ENCODE data around the gene SPSB2.

Gene SPSB2

GRCh38 chr12:6850796-6851152, 22.3 kb downstream of the SPSB2 start:
- no peak for DNase-seq

DNA sequence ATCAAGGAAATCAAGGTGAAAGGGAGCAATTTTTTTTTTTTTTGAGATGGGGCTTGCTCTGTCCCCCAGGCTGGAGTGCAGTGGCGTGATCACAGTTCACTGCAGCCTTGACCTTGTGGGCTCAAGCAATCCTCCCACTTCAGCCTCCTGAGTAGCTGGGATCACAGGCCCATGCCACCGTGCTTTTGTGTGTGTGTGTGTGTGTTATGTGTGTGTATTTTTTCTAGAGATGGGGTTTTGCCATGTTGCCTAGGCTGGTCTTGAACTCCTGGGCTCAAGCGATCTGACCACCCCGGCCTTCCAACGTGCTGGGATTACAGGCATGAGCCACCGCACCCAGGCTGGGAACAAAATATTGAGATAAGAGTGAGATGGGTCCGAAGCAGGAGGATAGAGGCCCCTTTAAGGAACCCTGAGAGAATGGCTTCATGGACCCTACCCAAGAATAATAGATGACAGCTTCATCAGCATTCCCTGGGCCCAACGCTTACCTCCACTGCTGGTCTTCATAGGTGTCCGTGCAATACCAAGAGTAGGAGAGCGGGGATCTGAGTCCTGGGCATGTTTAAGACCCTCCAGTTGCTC, 23.0 kb downstream of the SPSB2 start:
- DNase-seq: no peak

DNA sequence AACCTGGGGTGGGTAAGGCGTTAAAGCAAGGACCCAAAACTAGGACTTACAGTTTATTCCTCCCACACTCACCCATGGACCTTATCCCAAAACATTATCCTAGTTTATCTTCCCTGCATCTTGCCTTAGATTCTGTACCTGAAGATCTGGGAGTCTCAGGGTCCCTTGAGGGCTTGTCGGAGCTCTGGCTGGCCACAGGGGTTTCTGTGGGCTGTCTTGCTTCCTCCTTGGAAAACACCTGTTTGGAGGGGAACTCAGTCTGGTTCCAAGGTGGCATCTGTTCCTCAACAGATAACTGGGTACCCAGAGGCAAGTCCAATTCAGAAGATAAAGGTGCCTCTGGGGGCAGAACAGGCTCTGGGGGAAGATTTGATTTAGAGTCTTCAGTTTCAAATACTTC, 23.7 kb downstream of the SPSB2 start:
- DNase-seq: no peak

DNA sequence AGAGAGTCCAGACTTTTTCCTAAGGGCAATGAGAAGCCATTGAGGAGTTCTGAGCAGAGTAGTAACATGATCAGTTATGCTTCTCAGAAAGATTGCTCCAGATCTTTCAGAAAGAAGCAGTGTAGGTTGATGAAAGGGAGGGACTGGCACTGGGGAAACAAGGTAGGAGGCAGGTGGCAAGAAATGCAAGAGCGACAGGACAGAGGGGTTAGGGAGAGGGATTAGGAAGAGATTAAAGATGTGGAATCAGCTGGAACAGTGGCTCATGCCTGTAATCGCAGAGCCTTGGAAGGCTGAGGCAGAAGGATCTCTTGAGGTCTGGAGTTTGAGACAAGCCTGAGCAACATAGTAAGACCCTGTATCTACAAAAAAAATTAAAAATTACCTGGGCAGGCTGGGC, 25.4 kb downstream of the SPSB2 start:
- no peak for DNase-seq

DNA sequence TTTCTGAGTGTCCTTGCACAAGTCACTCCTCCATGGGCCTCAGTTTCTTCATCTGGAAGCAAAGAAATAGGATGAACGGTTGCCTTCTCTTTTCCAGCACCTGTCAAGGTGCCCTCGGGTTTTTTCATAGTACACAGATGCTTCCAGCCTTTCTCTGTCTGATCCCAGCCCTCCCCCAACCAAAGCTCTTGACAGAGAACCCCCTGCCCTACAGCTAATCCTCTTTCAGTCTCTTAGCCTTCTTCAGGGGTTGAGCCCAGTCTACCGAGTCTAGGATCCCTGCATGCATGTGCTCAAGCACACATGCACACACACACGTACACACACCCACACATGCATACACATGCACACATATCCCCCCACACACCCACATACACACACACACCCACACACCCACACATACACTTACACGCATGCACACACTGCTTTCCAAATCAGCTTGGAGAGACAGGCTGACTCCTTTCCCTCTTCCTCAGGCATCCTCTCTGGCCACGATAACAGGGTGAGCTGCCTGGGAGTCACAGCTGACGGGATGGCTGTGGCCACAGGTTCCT, 26.7 kb downstream of the SPSB2 start:
- no peak for DNase-seq

GRCh38 chr12:6845395-6845794, 27.7 kb downstream of the SPSB2 start:
- DNase-seq: no peak

DNA sequence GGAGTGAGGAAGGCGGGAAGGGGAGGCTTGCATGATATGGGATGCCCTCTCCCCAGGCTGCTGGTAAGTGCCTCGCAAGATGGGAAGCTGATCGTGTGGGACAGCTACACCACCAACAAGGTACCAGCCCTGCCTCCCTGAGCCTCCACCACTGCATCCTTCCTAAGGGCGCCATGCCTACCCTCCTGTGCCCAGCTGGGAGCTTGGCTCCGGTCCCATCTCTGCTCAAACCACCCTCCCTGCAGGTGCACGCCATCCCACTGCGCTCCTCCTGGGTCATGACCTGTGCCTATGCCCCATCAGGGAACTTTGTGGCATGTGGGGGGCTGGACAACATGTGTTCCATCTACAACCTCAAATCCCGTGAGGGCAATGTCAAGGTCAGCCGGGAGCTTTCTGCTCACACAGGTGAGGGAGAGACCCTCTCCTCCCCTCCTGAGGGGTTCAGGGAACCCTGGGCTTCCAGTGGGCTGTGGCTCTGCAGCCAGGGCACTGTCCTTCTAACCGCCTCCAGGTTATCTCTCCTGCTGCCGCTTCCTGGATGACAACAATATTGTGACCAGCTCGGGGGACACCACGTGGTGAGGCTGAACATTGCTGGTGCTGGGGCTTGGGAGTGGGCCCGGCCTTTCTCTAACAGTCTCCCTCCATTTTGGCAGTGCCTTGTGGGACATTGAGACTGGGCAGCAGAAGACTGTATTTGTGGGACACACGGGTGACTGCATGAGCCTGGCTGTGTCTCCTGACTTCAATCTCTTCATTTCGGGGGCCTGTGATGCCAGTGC, 29.8 kb downstream of the SPSB2 start:
- no peak for DNase-seq

DNA sequence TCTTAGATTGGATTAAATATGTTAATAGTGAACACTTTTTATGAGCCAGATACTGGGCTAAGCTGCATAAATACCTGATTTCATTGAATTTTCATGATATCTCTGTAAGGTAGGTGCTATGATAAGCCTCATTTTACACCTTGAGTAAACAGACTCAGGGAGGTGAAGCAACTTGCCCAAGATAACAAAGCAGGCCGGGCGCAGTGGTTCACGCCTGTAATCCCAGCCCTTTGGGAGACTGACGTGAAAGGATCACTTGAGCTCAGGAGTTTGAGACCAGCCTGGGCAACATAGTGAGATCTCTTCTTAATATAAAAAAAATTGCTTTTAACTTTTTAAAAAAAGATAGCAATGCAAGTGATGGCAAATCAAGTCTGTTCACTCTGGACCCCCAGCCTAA, 31.0 kb downstream of the SPSB2 start:
- no peak for DNase-seq

GRCh38 chr12:6840761-6841515, 32.2 kb downstream of the SPSB2 start, which contains the start of gene GNB3:
TSS of gene GNB3 (plus strand) at chr12:6840925. CDS start at chr12:6841288, 363 bp downstream.
- no peak for DNase-seq

- DNase-seq: no peak
These were observed 32.8 kb downstream of the SPSB2 start for GRCh38 chr12:6840330-6840729.

DNA sequence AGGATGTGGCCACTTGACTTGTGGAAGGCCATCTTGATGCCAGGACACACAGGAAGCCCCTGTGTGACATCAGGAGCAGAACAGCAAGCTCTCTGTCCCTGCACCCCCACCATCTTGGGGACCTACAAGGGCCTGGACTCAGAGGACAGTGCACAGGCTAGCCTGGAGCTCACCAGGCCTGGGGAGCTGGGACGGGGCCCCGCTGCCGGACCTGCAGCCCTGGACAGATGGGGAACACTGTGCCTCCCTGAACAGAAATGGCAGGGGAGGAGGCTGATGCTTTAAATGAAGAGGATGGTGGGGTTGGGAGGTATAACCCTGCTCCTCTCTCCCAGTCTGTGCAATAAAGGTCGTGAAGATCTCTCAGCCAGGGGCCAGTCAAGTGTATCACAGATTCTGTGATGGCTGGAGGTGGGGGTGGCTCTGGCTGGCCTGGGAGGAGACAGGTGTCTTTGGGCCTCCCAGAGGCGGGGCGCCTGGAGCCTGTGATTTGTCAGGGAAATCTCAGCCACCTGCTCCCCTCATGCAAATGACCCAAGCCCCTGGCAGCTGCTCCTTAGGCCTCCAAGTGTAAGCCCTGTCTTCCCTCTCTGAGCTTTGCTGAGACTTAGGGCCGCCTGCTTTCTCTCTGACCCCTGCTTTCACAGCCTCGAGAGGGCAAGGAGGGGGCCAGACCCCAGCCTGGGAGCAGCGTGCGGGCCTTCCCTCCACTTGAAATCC, 33.5 kb downstream of the SPSB2 start:
- DNase-seq: no peak

- DNase-seq: no peak
These were observed 34.2 kb downstream of the SPSB2 start for GRCh38 chr12:6838854-6839253.

DNA sequence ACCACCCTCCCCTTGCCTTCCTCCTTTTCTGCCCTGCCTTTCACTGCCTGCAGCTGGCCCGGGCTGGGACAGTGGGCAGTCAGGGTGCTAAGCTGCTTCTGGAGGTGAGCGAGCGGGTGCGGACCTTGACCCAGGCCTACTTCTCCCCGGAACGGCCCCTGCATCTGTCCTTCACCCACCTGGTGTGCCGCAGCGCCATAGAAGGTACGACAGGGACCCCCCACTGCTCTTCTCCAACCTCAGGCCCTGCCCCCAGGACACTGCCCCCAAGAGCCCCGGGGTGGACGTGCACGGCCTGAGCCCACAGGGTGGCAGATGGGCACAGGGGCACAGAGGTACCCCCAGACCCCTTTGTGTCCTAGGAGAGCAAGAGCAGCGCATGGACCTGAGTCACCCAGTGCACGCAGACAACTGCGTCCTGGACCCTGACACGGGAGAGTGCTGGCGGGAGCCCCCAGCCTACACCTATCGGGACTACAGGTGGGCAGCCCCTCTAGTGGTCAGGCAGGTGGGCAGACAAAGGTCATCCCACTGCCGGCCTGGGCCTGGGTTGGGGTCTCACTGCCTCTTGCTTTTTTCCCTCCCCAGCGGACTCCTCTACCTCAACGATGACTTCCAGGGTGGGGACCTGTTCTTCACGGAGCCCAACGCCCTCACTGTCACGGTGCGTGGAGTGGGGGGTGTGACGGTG, 35.6 kb downstream of the SPSB2 start:
- DNase-seq: no peak

GRCh38 chr12:6836851-6837250, 36.3 kb downstream of the SPSB2 start:
- DNase-seq: no peak

- no peak for DNase-seq
These were observed 38.2 kb downstream of the SPSB2 start for GRCh38 chr12:6834873-6835272.

DNA sequence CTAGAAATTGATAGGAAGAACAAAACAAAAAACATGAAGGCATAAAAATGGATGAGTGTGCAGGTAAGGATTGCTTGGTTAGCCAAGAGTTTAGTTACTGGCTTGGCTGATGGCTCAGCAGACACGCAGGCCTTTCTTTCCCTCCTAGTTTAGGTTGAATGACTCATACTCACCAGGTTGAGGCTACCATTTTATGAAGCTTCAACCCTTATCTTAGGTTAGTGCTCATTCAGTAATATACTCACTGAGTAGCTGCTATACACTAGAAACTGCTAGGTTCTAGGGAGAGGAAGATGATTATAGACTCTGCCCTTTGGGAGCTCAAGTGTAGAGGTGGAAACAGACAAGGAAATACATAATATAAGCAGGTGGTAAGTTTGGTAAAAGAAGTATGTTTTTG, 38.8 kb downstream of the SPSB2 start:
- no peak for DNase-seq

- DNase-seq: no peak
These were observed 39.8 kb downstream of the SPSB2 start for GRCh38 chr12:6833189-6833890.

DNA sequence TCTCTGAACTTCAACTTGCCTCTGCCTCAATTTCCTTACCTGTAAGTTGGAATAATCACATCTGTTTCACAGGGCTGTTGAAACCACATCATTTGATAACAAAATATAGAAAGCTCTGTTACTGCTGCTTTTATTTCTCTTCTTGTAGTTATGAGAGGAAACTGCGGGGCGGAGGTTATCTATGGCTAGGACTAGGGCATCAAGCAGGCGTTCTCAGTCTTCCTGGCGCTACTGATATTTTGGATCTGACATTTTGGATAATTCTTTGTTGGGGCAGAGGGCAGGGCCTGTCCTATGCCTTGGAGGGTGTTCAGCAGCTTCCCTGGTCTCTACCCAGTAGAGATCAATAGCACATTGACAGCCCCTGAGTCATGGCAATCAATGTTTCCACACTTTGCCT, 41.0 kb downstream of the SPSB2 start:
- no peak for DNase-seq

DNA sequence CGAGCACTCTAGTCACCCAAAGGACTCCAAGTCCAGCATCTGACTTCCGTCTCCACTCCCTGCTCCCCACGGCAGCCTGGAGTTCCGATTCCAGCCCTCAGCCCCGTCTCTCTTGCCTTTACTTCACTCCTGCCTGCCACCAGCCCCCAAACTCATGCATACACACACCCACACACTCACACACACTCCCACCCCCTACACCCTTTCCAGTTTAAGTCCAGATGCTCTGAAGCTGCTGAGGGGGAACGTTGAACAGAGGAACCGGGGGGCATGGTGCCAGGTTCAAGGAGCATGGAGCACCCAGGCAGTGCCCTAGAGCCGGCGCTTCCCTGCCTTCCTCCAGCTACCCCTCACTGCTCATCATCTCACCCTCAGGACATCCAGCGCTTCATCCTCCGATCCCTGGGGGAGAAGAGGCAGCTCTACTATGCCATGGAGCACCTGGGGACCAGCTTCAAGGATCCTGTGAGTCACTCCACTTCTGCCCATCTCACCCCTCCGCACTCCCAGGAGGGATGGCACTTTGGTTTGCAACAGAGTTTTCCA, 41.6 kb downstream of the SPSB2 start:
- no peak for DNase-seq

DNA sequence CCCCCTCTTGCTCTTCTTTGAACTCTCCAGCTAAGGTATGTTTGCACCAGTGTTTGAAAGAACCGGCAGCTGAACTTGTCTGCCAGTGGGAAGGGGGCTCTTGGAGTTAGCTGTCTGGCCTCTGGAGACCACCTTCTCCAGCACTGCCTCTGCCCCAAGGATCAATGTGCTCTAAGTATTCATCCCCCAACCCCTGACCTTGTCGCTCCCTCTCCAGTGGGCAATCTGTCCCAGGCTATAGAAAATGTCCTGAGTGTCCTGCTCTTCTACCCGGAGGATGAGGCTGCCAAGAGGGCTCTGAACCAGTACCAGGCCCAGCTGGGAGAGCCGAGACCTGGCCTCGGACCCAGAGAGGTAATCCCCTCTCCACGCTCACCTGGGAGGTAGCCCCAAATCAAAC, 42.1 kb downstream of the SPSB2 start:
- no peak for DNase-seq

GRCh38 chr12:6830286-6830890, 42.7 kb downstream of the SPSB2 start:
- DNase-seq: no peak

Measured in inflammatory macrophage treated with lipopolysaccharide for 1 hour (primary cell).